ENCODE measurements around the gene CHFR. TPM values are rescaled to one million over a fixed set of nuclear protein-coding genes. Genes with fewer than 3 reads are reported as not detected.

CHFR gene
- total RNA-seq, 1 experiment from 2014 or later: 41.0 TPM

GRCh38 chr12:132834181-132834711, 53.2 kb downstream of the CHFR start:
- peaks cover 14% of the 10 kb centered on the region for H3K36me3 Mint-ChIP-seq (ENCODE audit: insufficient read depth, unreplicated experiment)
- ChIA-PET CTCF (interaction anchor here (0.6 to 1.1 kb wide), 3 partner anchors 11 to 30 kb away, joined by 3 to 5 read pairs (median 4); no protein-coding TSS in a partner anchor), POLR2A (no interaction called here)
- H3K4me1 Mint-ChIP-seq (ENCODE audit: insufficient read depth, unreplicated experiment): no peaks in the 10 kb centered on the region
- H3K27me3 Mint-ChIP-seq (ENCODE audit: insufficient read depth, unreplicated experiment): no peaks in the 10 kb centered on the region
- H3K27ac Mint-ChIP-seq (ENCODE audit: low read depth, unreplicated experiment): no peak overlapping the region
- H3K4me3 Mint-ChIP-seq (ENCODE audit: unreplicated experiment): no peak overlapping the region
- no peak for DNase-seq (ENCODE audit: unreplicated experiment)
- H3K9me3 Mint-ChIP-seq (ENCODE audit: unreplicated experiment): no peaks in the 10 kb centered on the region
- BruUV-seq (replicated peaks): no TSS peak
- TF ChIP-seq CTCF (IDR thresholded peaks at IDR 0.05; ENCODE audit: unreplicated experiment): no peak
- intact Hi-C loops (cut with micrococcal nuclease): no loop called here

- no TSS peak for BruUV-seq (replicated peaks)
- intact Hi-C loops (cut with micrococcal nuclease): no loop called here
- Mint-ChIP-seq H3K36me3 (ENCODE audit: insufficient read depth, unreplicated experiment) (peaks cover 20% of the 10 kb centered on the region), H3K9me3 (ENCODE audit: unreplicated experiment) (no peaks in the 10 kb centered on the region), H3K27me3 (ENCODE audit: insufficient read depth, unreplicated experiment) (no peaks in the 10 kb centered on the region), H3K4me3 (ENCODE audit: unreplicated experiment) (no peak overlapping the region), H3K4me1 (ENCODE audit: insufficient read depth, unreplicated experiment) (no peaks in the 10 kb centered on the region), H3K27ac (ENCODE audit: low read depth, unreplicated experiment) (no peak overlapping the region)
- no peak for DNase-seq (ENCODE audit: unreplicated experiment)
- ChIA-PET CTCF (interaction anchor here (1.1 kb wide), 1 partner anchor 12 kb away, joined by 5 read pairs; no protein-coding TSS in a partner anchor), POLR2A (no interaction called here)
- no peak for TF ChIP-seq CTCF (IDR thresholded peaks at IDR 0.05; ENCODE audit: unreplicated experiment)
These were observed 54.1 kb downstream of the CHFR start for GRCh38 chr12:132833341-132833740.

GRCh38 chr12:132831771-132832170, 55.6 kb downstream of the CHFR start:
- Mint-ChIP-seq H3K4me1 (ENCODE audit: insufficient read depth, unreplicated experiment) (peaks cover 5% of the 10 kb centered on the region), H3K36me3 (ENCODE audit: insufficient read depth, unreplicated experiment) (peaks cover 32% of the 10 kb centered on the region), H3K27me3 (ENCODE audit: insufficient read depth, unreplicated experiment) (no peaks in the 10 kb centered on the region), H3K27ac (ENCODE audit: low read depth, unreplicated experiment) (no peak overlapping the region), H3K9me3 (ENCODE audit: unreplicated experiment) (no peaks in the 10 kb centered on the region), H3K4me3 (ENCODE audit: unreplicated experiment) (no peak overlapping the region)
- no peak for DNase-seq (ENCODE audit: unreplicated experiment)
- TF ChIP-seq CTCF (IDR thresholded peaks at IDR 0.05; ENCODE audit: unreplicated experiment): no peak
- intact Hi-C loops (cut with micrococcal nuclease): no loop called here
- ChIA-PET POLR2A (no interaction called here), CTCF (no interaction called here)
- no TSS peak for BruUV-seq (replicated peaks)

- POLR2A ChIA-PET: interaction anchor here (0.6 to 2.9 kb wide), 8 partner anchors 16 to 210 kb away, joined by 3 to 24 read pairs (median 6); partner anchors contain the start of genes ANKLE2, CHFR, PGAM5 and ZNF26
- H3K4me1 Mint-ChIP-seq (ENCODE audit: insufficient read depth, unreplicated experiment): peaks cover 10% of the 10 kb centered on the region
These were observed 58.5 kb downstream of the CHFR start, which contains the start of gene GOLGA3 for GRCh38 chr12:132828706-132829534. Gene GOLGA3 (minus strand): TSS chr12:132828869. CDS start chr12:132822128, 6,741 bp downstream.

More at GRCh38 chr12:132828706-132829534, 58.5 kb downstream of the CHFR start, which contains the start of gene GOLGA3:
- peak; percentile 91 for DNase-seq (ENCODE audit: unreplicated experiment)
- intact Hi-C loops (cut with micrococcal nuclease): loop anchor here (1.0 kb wide), 1 partner anchor 251 kb away; the partner anchor contains the start of gene ZNF140
- TF ChIP-seq CTCF (IDR thresholded peaks at IDR 0.05; ENCODE audit: unreplicated experiment): no peak
- Mint-ChIP-seq H3K4me3 (ENCODE audit: unreplicated experiment) (peak within 1 kb of the TSS; percentile 94), H3K27ac (ENCODE audit: low read depth, unreplicated experiment) (peak within 1 kb of the TSS; percentile 100), H3K27me3 (ENCODE audit: insufficient read depth, unreplicated experiment) (no peaks in the 10 kb centered on the region), H3K9me3 (ENCODE audit: unreplicated experiment) (no peaks in the 10 kb centered on the region), H3K36me3 (ENCODE audit: insufficient read depth, unreplicated experiment) (peaks cover 47% of the 10 kb centered on the region)
- CTCF ChIA-PET: interaction anchor here (0.9 kb wide), 1 partner anchor 61 kb away, joined by 3 read pairs; no protein-coding TSS in a partner anchor
- no TSS peak for BruUV-seq (replicated peaks)
